ENCODE data around the gene BCL6.

Gene BCL6

DNA sequence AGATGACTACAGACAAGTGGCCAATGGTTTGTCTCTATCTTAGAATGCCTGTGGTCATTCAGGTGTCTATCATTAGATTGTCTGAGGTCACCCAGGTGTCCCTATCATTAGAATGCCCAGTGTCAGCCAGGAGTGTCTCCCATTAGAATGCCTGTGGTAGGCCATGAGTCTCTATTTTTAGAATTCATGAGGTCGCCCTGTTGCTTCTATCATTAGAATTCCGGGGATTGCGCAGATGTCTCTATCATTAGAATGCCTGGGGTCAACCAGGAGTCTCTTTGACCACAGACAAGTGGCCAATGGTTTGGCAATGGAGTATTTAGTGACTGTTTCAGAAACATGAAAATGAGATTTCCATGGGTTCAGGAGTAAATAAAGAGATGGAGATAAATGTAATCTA is 50.5 kb downstream of the BCL6 start:
- ATAC-seq: no peak
- TF ChIP-seq CSDC2 (CRISPR knock-in tag; IDR thresholded peaks at IDR 0.05): no peak
- no peak for TF ChIP-seq ZFP30 (CRISPR knock-in tag; IDR thresholded peaks at IDR 0.05)
- no peak for TF ChIP-seq TOX (CRISPR knock-in tag; IDR thresholded peaks at IDR 0.05; ENCODE audit: borderline replicate concordance)
- no peak for TF ChIP-seq BACH2 (CRISPR knock-in tag; IDR thresholded peaks at IDR 0.05; ENCODE audit: borderline replicate concordance)
- no peak for TF ChIP-seq ZC3H10 (CRISPR knock-in tag; IDR thresholded peaks at IDR 0.05)
- no peak for TF ChIP-seq PPARA (CRISPR knock-in tag; IDR thresholded peaks at IDR 0.05; ENCODE audit: borderline replicate concordance)
- no peak for TF ChIP-seq RARB (CRISPR knock-in tag; IDR thresholded peaks at IDR 0.05)
- no peak for TF ChIP-seq SNAI2 (CRISPR knock-in tag; IDR thresholded peaks at IDR 0.05)
- TF ChIP-seq, protein P1, sequence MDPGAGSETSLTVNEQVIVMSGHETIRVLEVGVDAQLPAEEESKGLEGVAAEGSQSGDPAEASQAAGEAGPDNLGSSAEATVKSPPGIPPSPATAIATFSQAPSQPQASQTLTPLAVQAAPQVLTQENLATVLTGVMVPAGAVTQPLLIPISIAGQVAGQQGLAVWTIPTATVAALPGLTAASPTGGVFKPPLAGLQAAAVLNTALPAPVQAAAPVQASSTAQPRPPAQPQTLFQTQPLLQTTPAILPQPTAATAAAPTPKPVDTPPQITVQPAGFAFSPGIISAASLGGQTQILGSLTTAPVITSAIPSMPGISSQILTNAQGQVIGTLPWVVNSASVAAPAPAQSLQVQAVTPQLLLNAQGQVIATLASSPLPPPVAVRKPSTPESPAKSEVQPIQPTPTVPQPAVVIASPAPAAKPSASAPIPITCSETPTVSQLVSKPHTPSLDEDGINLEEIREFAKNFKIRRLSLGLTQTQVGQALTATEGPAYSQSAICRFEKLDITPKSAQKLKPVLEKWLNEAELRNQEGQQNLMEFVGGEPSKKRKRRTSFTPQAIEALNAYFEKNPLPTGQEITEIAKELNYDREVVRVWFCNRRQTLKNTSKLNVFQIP (CRISPR knock-in tag; IDR thresholded peaks at IDR 0.05; ENCODE audit: borderline replicate concordance, low read depth): no peak
- no peak for TF ChIP-seq ARNTL (CRISPR knock-in tag; IDR thresholded peaks at IDR 0.05; ENCODE audit: borderline replicate concordance, low read depth)
- TF ChIP-seq, protein P2, sequence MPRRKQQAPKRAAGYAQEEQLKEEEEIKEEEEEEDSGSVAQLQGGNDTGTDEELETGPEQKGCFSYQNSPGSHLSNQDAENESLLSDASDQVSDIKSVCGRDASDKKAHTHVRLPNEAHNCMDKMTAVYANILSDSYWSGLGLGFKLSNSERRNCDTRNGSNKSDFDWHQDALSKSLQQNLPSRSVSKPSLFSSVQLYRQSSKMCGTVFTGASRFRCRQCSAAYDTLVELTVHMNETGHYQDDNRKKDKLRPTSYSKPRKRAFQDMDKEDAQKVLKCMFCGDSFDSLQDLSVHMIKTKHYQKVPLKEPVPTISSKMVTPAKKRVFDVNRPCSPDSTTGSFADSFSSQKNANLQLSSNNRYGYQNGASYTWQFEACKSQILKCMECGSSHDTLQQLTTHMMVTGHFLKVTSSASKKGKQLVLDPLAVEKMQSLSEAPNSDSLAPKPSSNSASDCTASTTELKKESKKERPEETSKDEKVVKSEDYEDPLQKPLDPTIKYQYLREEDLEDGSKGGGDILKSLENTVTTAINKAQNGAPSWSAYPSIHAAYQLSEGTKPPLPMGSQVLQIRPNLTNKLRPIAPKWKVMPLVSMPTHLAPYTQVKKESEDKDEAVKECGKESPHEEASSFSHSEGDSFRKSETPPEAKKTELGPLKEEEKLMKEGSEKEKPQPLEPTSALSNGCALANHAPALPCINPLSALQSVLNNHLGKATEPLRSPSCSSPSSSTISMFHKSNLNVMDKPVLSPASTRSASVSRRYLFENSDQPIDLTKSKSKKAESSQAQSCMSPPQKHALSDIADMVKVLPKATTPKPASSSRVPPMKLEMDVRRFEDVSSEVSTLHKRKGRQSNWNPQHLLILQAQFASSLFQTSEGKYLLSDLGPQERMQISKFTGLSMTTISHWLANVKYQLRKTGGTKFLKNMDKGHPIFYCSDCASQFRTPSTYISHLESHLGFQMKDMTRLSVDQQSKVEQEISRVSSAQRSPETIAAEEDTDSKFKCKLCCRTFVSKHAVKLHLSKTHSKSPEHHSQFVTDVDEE (CRISPR knock-in tag; IDR thresholded peaks at IDR 0.05): no peak

DNA sequence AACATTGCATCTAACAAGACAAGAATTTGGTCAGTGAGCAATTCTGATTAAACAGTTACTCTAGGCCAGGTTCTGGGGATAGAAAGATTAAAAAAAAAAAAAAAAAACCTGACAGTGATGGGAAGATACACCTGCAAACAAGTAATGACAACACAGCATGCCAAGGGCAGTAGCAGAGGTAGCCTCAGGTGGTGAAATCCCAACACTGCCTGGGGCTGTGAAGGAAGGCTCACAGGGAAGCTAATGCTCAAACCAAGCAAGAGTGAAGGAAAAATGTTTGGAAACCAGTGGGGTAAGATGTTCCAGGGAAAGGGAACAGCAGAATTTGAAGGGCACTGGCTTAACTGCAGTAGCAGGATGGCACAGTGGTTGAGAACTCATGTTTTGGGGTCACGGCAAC is 51.8 kb downstream of the BCL6 start:
- TF ChIP-seq TOX (CRISPR knock-in tag; IDR thresholded peaks at IDR 0.05; ENCODE audit: borderline replicate concordance) (no peak), SNAI2 (CRISPR knock-in tag; IDR thresholded peaks at IDR 0.05) (no peak), CSDC2 (CRISPR knock-in tag; IDR thresholded peaks at IDR 0.05) (no peak), ZFP3 (CRISPR knock-in tag; IDR thresholded peaks at IDR 0.05) (no peak)
- TF ChIP-seq, protein P3, sequence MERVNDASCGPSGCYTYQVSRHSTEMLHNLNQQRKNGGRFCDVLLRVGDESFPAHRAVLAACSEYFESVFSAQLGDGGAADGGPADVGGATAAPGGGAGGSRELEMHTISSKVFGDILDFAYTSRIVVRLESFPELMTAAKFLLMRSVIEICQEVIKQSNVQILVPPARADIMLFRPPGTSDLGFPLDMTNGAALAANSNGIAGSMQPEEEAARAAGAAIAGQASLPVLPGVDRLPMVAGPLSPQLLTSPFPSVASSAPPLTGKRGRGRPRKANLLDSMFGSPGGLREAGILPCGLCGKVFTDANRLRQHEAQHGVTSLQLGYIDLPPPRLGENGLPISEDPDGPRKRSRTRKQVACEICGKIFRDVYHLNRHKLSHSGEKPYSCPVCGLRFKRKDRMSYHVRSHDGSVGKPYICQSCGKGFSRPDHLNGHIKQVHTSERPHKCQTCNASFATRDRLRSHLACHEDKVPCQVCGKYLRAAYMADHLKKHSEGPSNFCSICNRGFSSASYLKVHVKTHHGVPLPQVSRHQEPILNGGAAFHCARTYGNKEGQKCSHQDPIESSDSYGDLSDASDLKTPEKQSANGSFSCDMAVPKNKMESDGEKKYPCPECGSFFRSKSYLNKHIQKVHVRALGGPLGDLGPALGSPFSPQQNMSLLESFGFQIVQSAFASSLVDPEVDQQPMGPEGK (CRISPR knock-in tag; IDR thresholded peaks at IDR 0.05; ENCODE audit: borderline replicate concordance): no peak
- no peak for ATAC-seq

DNA sequence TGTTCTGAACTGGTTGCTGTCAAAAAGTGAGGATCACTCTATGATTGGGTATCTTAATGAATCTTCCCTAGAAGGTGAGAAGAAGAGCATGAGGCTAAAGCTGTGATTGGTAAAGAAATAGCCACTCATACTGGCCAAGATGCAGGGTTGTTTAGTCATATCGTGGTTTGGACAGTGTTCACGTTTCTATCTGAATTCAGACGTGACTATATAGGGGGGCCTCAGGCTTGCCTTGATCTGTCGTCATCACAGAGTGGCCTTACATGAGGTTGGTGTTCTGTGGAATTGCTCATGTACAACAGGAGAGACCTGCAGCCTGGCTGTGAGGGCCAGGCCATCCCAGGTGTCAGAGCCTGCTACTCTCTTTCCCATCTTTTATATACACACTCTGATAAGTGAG is 55.3 kb downstream of the BCL6 start:
- TF ChIP-seq ZFP30 (CRISPR knock-in tag; IDR thresholded peaks at IDR 0.05): no peak
- TF ChIP-seq ARNTL (CRISPR knock-in tag; IDR thresholded peaks at IDR 0.05; ENCODE audit: borderline replicate concordance, low read depth): no peak
- TF ChIP-seq ZNF8 (CRISPR knock-in tag; IDR thresholded peaks at IDR 0.05): no peak
- no peak for TF ChIP-seq BACH2 (CRISPR knock-in tag; IDR thresholded peaks at IDR 0.05; ENCODE audit: borderline replicate concordance)
- TF ChIP-seq SNAI2 (CRISPR knock-in tag; IDR thresholded peaks at IDR 0.05): no peak
- no peak for TF ChIP-seq CSDC2 (CRISPR knock-in tag; IDR thresholded peaks at IDR 0.05)
- TF ChIP-seq, protein P1 (CRISPR knock-in tag; IDR thresholded peaks at IDR 0.05; ENCODE audit: borderline replicate concordance, low read depth): no peak
- no peak for TF ChIP-seq OSR1 (CRISPR knock-in tag; IDR thresholded peaks at IDR 0.05)
- no peak for TF ChIP-seq PPARA (CRISPR knock-in tag; IDR thresholded peaks at IDR 0.05; ENCODE audit: borderline replicate concordance)
- no peak for TF ChIP-seq ZC3H10 (CRISPR knock-in tag; IDR thresholded peaks at IDR 0.05)
- no peak for TF ChIP-seq ZNF70 (CRISPR knock-in tag; IDR thresholded peaks at IDR 0.05)
- no peak for TF ChIP-seq GLIS3 (CRISPR knock-in tag; IDR thresholded peaks at IDR 0.05)
- no peak for TF ChIP-seq TOX (CRISPR knock-in tag; IDR thresholded peaks at IDR 0.05; ENCODE audit: borderline replicate concordance)
- TF ChIP-seq RARB (CRISPR knock-in tag; IDR thresholded peaks at IDR 0.05): no peak
- TF ChIP-seq, protein P4, sequence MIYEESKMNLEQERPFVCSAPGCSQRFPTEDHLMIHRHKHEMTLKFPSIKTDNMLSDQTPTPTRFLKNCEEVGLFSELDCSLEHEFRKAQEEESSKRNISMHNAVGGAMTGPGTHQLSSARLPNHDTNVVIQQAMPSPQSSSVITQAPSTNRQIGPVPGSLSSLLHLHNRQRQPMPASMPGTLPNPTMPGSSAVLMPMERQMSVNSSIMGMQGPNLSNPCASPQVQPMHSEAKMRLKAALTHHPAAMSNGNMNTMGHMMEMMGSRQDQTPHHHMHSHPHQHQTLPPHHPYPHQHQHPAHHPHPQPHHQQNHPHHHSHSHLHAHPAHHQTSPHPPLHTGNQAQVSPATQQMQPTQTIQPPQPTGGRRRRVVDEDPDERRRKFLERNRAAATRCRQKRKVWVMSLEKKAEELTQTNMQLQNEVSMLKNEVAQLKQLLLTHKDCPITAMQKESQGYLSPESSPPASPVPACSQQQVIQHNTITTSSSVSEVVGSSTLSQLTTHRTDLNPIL (CRISPR knock-in tag; IDR thresholded peaks at IDR 0.05; ENCODE audit: low read depth): no peak
- TF ChIP-seq, protein P5, sequence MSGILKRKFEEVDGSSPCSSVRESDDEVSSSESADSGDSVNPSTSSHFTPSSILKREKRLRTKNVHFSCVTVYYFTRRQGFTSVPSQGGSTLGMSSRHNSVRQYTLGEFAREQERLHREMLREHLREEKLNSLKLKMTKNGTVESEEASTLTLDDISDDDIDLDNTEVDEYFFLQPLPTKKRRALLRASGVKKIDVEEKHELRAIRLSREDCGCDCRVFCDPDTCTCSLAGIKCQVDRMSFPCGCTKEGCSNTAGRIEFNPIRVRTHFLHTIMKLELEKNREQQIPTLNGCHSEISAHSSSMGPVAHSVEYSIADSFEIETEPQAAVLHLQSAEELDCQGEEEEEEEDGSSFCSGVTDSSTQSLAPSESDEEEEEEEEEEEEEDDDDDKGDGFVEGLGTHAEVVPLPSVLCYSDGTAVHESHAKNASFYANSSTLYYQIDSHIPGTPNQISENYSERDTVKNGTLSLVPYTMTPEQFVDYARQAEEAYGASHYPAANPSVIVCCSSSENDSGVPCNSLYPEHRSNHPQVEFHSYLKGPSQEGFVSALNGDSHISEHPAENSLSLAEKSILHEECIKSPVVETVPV (CRISPR knock-in tag; IDR thresholded peaks at IDR 0.05): no peak
- TF ChIP-seq, protein P2 (CRISPR knock-in tag; IDR thresholded peaks at IDR 0.05): no peak
- no peak for TF ChIP-seq ZFP3 (CRISPR knock-in tag; IDR thresholded peaks at IDR 0.05)
- no peak for ATAC-seq
